HG02885 (cell line): ENCODE measurements around the gene CCIN.

Experiments used
- ATAC-seq: cut with Tn5 transposase; IDR thresholded peaks from one replicate; pipeline ENCODE4 v1.9.1; 2021; ENCODE audit warnings: mild to moderate bottlenecking; ENCODE audit not compliant: unreplicated experiment, poor library complexity

The CCIN gene

GRCh38 chr9:36140086-36141084 is 28.8 kb upstream of the CCIN start:
- no peak for ATAC-seq

GRCh38 chr9:36141288-36141687 is 27.9 kb upstream of the CCIN start:
- no peak for ATAC-seq

- no peak for ATAC-seq
Observed at GRCh38 chr9:36141761-36142160, 27.4 kb upstream of the CCIN start.

GRCh38 chr9:36142510-36143244 is 26.5 kb upstream of the CCIN start:
- ATAC-seq: no peak

GRCh38 chr9:36143245-36143641 is 25.9 kb upstream of the CCIN start:
- ATAC-seq: no peak

GRCh38 chr9:36144309-36145232 is 24.6 kb upstream of the CCIN start:
- ATAC-seq: no peak

GRCh38 chr9:36145970-36146369 is 23.2 kb upstream of the CCIN start:
- ATAC-seq: no peak

GRCh38 chr9:36146651-36147050 is 22.5 kb upstream of the CCIN start:
- ATAC-seq: no peak

GRCh38 chr9:36147441-36148175 is 21.6 kb upstream of the CCIN start:
- ATAC-seq: no peak

GRCh38 chr9:36148311-36149051 is 20.7 kb upstream of the CCIN start:
- peak; percentile 46 for ATAC-seq

- ATAC-seq: no peak
Observed at GRCh38 chr9:36149197-36149596, 20.0 kb upstream of the CCIN start.

GRCh38 chr9:36150574-36151315 is 18.4 kb upstream of the CCIN start:
- ATAC-seq: no peak

- peak; percentile 82 for ATAC-seq
Observed at GRCh38 chr9:36151316-36152210, 17.6 kb upstream of the CCIN start.

- no peak for ATAC-seq
Observed at GRCh38 chr9:36152741-36153438, 16.3 kb upstream of the CCIN start.

GRCh38 chr9:36153746-36154145 is 15.4 kb upstream of the CCIN start:
- no peak for ATAC-seq

GRCh38 chr9:36154331-36154952 is 14.7 kb upstream of the CCIN start:
- no peak for ATAC-seq
